AG04450 (cell line): ENCODE results near the gene MN1. TPM values are rescaled to one million over a fixed set of nuclear protein-coding genes. Genes with fewer than 3 reads are reported as not detected.
A peak's percentile ranks its signal among the peaks of the same experiment; 100 is the strongest.

Experiments
- CTCF ChIA-PET: fragments of 300-600, 350-600 bp; formaldehyde crosslinking; extraction: SDS; loops from one replicate; lab custom pipeline; 2022; ENCODE audit warnings: antibody characterized with exemption, inconsistent platforms; lab: Charles Lee
- POLR2A ChIA-PET: fragments of 350-600 bp; formaldehyde crosslinking; extraction: SDS; loops from one replicate; lab custom pipeline; 2021; ENCODE audit warnings: antibody characterized with exemption, inconsistent platforms; lab: Yijun Ruan, JAX
- DNase-seq: peaks from one replicate; pipeline ENCODE4 v3.0.0-alpha.2; 2011; ENCODE audit warnings: low read depth, low spot score
- H3K27ac ChIP-seq: one replicate; pipeline ENCODE4 v1.5.1; 2012; ENCODE audit warnings: low read depth, low read length, control low read depth
- H3K27me3 ChIP-seq: one replicate; pipeline ENCODE4 v1.6.0; 2012; ENCODE audit warnings: low read length; ENCODE audit not compliant: control insufficient read depth, insufficient read depth
- H3K4me3 ChIP-seq: 2 replicates; pipeline ENCODE4 v1.5.1; 2011; ENCODE audit warnings: mild to moderate bottlenecking, low read depth, low read length, control low read depth
- H3K9me3 ChIP-seq: 2 replicates; pipeline ENCODE4 v1.5.1; 2012; ENCODE audit warnings: low read length; ENCODE audit not compliant: control insufficient read depth, insufficient read depth
- polyA plus RNA-seq: library from polyadenylated mRNA; depleted of rRNA; stranded (reverse); fragments of >200 nt; gene quantifications from 2 replicates; pipeline ENCODE4 v1.2.3, GENCODE V29; 2011
- TF ChIP-seq, protein P1 (sequence below): IDR thresholded peaks from 2 replicates; pipeline ENCODE4 v1.5.1; 2011; ENCODE audit warnings: low read depth, low read length, control low read depth, inconsistent platforms

MN1 gene
- polyA plus RNA-seq, 1 experiment: 2.7 TPM

DNA sequence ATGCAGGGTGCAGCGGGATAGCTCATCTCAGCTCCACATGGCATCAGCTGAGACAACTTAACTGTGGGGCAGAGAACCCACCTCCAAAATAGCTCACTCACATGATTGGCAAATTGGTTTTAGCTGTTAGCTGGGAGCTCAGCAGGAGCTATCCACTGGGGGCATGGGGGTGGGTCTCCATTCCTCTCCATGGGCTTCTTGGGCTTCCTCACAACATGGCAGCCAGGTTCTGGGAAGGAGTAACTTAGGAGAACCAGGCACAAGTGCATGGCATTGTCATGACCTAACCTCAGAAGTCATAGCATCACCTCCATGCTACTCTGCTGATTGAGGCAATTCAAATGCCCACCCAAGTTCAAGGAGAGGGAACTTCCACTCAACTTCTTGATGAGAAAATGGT lies 85.5 kb downstream of the MN1 start:
- DNase-seq: no peak
- Histone ChIP-seq H3K9me3 (peaks cover 10% of the 10 kb centered on the region), H3K27me3 (peaks cover 6% of the 10 kb centered on the region), H3K4me3 (no peak overlapping the region), H3K27ac (no peak overlapping the region)
- ChIA-PET POLR2A (no interaction called here), CTCF (interaction anchor here (1.4 kb wide), 1 partner anchor 8 kb away, joined by 3 read pairs; no protein-coding TSS in a partner anchor)
- TF ChIP-seq, protein P1, sequence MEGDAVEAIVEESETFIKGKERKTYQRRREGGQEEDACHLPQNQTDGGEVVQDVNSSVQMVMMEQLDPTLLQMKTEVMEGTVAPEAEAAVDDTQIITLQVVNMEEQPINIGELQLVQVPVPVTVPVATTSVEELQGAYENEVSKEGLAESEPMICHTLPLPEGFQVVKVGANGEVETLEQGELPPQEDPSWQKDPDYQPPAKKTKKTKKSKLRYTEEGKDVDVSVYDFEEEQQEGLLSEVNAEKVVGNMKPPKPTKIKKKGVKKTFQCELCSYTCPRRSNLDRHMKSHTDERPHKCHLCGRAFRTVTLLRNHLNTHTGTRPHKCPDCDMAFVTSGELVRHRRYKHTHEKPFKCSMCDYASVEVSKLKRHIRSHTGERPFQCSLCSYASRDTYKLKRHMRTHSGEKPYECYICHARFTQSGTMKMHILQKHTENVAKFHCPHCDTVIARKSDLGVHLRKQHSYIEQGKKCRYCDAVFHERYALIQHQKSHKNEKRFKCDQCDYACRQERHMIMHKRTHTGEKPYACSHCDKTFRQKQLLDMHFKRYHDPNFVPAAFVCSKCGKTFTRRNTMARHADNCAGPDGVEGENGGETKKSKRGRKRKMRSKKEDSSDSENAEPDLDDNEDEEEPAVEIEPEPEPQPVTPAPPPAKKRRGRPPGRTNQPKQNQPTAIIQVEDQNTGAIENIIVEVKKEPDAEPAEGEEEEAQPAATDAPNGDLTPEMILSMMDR: no peak

DNA sequence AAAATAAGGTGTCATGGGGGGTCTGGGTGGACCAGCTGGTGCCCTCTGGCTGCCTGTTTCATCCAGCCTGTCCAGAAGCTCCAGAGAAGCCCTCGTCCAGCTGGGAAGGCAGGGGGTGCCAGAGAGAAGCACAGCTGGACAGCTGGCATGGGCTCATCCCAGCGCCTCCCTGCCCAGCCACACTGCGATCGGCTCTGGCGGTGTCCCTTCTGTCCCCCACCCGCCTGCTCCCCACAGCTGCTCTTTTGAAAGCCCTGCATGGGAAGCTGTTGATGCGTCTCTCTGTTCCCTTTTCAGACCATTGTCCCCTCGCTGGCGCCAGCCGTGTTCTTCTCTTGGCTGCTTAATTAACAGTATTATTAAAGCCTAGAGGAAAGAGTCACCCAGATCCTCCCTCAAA lies 86.5 kb downstream of the MN1 start:
- peaks cover 10% of the 10 kb centered on the region for H3K9me3 ChIP-seq
- no peak overlapping the region for H3K4me3 ChIP-seq
- no peak overlapping the region for H3K27ac ChIP-seq
- POLR2A ChIA-PET: no interaction called here
- TF ChIP-seq, protein P1: 0 out of 2 replicates have a peak, but pooled peaks have one; percentile 2
- CTCF ChIA-PET: interaction anchor here (0.7 to 1.4 kb wide), 3 partner anchors 9 to 326 kb away, joined by 3 to 4 read pairs (median 3); no protein-coding TSS in a partner anchor
- DNase-seq: no peak
- peaks cover 6% of the 10 kb centered on the region for H3K27me3 ChIP-seq

DNA sequence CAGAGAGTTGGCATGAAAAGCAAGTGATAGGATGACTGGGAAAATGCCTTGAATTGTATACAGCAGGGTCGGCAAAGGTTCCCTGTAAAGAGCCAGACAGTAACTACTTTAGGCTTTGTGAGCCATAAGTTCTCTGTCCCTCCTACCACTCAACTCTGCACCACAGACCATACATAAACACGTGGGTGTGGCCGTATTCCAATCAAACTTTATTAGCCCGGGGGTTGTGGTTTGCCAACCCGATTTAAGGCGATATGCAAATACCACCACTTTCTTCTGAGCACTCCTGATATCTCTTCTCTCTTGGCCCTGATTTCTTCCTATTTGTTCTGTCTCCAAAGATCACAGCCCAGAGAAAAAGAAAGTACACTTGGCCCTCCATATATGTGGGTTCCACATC lies 87.5 kb downstream of the MN1 start:
- Histone ChIP-seq H3K4me3 (no peak overlapping the region), H3K27ac (no peak overlapping the region), H3K9me3 (peaks cover 10% of the 10 kb centered on the region), H3K27me3 (peaks cover 11% of the 10 kb centered on the region)
- POLR2A ChIA-PET: no interaction called here
- no peak for DNase-seq
- TF ChIP-seq, protein P1: no peak
- CTCF ChIA-PET: no interaction called here

DNA sequence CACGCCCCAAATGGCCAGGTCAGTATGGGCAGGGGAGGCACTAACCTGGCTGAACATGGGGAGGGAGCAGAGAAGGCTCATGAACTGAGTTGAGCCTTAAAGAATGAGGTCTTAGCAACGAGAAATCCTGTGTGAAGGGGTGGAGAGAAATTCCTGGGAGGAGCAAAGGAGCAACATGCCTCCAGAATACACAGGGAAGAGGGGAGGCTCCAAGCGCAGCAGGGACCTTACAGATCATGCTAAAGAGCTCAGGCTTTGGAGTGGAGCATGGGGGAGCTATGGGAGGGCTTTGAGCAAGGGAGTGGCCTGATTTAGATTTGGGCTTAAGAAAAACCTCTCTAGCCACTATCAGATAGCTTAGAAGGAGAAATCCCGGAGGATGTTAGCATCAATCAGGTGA lies 88.1 kb downstream of the MN1 start:
- H3K27me3 ChIP-seq: peaks cover 11% of the 10 kb centered on the region
- H3K4me3 ChIP-seq: no peak overlapping the region
- TF ChIP-seq, protein P1: no peak
- DNase-seq: no peak
- peaks cover 10% of the 10 kb centered on the region for H3K9me3 ChIP-seq
- ChIA-PET POLR2A (no interaction called here), CTCF (no interaction called here)
- H3K27ac ChIP-seq: no peak overlapping the region

DNA sequence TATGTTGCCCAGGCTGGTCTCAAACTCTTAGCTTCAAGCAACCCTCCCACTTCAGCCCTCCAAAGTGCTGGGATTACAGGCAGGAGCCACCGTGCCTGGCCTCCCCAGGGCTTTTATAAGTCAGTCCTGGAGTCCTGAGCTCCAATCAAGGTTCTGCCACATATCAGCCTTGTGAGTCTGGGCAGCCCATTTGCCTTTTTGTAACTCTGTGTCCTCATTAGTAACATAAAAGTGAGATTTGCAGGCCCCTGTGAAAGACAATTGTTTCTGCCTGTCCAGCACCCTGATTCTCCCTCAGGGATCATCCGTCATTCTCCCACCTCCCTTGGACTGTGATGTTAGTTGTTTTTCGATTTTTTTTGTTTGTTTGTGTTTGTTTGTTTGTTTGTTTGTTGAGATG lies 89.8 kb downstream of the MN1 start:
- DNase-seq: no peak
- TF ChIP-seq, protein P1: no peak
- H3K9me3 ChIP-seq: peaks cover 10% of the 10 kb centered on the region
- ChIA-PET CTCF (no interaction called here), POLR2A (interaction anchor here (0.6 kb wide), 1 partner anchor 134 kb away, joined by 4 read pairs; no protein-coding TSS in a partner anchor)
- H3K27me3 ChIP-seq: peaks cover 11% of the 10 kb centered on the region
- H3K27ac ChIP-seq: no peak overlapping the region
- H3K4me3 ChIP-seq: no peak overlapping the region
